ENCODE data around the gene FAM200B.
A peak's percentile ranks its signal among the peaks of the same experiment; 100 is the strongest.

The FAM200B gene

GRCh38 chr4:15681372-15682241, at the start of gene FAM200B:
Gene FAM200B, plus strand, starts transcription at chr4:15681827. Its CDS starts 5,151 bp downstream, at chr4:15686978.
- peak; percentile 96 for DNase-seq

GRCh38 chr4:15636818-15637217, 44.8 kb upstream of the FAM200B start:
- no peak for DNase-seq

- no peak for DNase-seq
Measured at GRCh38 chr4:15638418-15638817, 43.2 kb upstream of the FAM200B start.

- DNase-seq: no peak
Measured at GRCh38 chr4:15648600-15648999, 33.0 kb upstream of the FAM200B start.

GRCh38 chr4:15649914-15650545, 31.6 kb upstream of the FAM200B start:
- peak; percentile 84 for DNase-seq

GRCh38 chr4:15651676-15652075, 30.0 kb upstream of the FAM200B start:
- DNase-seq: peak; percentile 29

- DNase-seq: no peak
Measured at GRCh38 chr4:15652191-15652590, 29.4 kb upstream of the FAM200B start.

- DNase-seq: no peak
Measured at GRCh38 chr4:15652841-15653240, 28.8 kb upstream of the FAM200B start.

GRCh38 chr4:15653420-15653819, 28.2 kb upstream of the FAM200B start:
- DNase-seq: no peak

- peak; percentile 18 for DNase-seq
Measured at GRCh38 chr4:15653864-15654592, 27.6 kb upstream of the FAM200B start.

GRCh38 chr4:15654593-15655222, 26.9 kb upstream of the FAM200B start:
- no peak for DNase-seq

- DNase-seq: peak; percentile 86
Measured at GRCh38 chr4:15655223-15656037, 26.2 kb upstream of the FAM200B start, which contains the start of gene FBXL5. Gene FBXL5, minus strand, starts transcription at chr4:15655357. Its CDS starts 70 bp downstream, at chr4:15655287.

GRCh38 chr4:15656038-15656470, 25.6 kb upstream of the FAM200B start:
- DNase-seq: no peak

GRCh38 chr4:15657366-15657765, 24.3 kb upstream of the FAM200B start:
- DNase-seq: no peak

GRCh38 chr4:15658136-15658770, 23.4 kb upstream of the FAM200B start:
- DNase-seq: no peak

- no peak for DNase-seq
Measured at GRCh38 chr4:15658781-15659180, 22.8 kb upstream of the FAM200B start.

- DNase-seq: no peak
Measured at GRCh38 chr4:15659768-15660570, 21.7 kb upstream of the FAM200B start.

GRCh38 chr4:15665753-15666365, 15.8 kb upstream of the FAM200B start:
- no peak for DNase-seq

- no peak for DNase-seq
Measured at GRCh38 chr4:15667006-15667405, 14.6 kb upstream of the FAM200B start.
